GM12878 (cell line): ENCODE results near the gene SEMA4D. TPM values are rescaled to one million over a fixed set of nuclear protein-coding genes. Genes with fewer than 3 reads are reported as not detected.
"Not testable (repeated sequence)": the region's sequence is repeated elsewhere in the genome, so short reads cannot be mapped to it uniquely, and the experiment has no call there.

ENCODE experiments used
- ATAC-seq: fragments of 200-7000 bp; cut with Tn5 transposase; 3 replicates; pipeline ENCODE4 v1.9.1; 2020; ENCODE audit warnings: mild to moderate bottlenecking, moderate library complexity
- BruUV-seq: library from RNA; stranded (reverse); fragments of 400-500 nt; replicated peaks from 2 replicates; lab custom pipeline; 2021; lab: Mats Ljungman, UMichigan
- CTCF ChIA-PET: fragments of 300-600 bp; sonication (Branson Sonifier 250); formaldehyde crosslinking; extraction: SDS; loops from one replicate; lab custom pipeline; 2021; ENCODE audit warnings: inconsistent platforms; lab: Yijun Ruan, JAX
- POLR2A ChIA-PET: fragments of 350-600 bp; formaldehyde crosslinking; extraction: SDS; loops from one replicate; lab custom pipeline; 2021; ENCODE audit warnings: inconsistent platforms; lab: Charles Lee
- RAD21 ChIA-PET: fragments of 300-600 bp; sonication (Branson Sonifier 250); formaldehyde crosslinking; loops from one replicate; lab custom pipeline; 2023; ENCODE audit warnings: antibody characterized with exemption; ENCODE audit not compliant: unreplicated experiment; lab: Charles Lee
- SMC1A ChIA-PET: fragments of 300-600 bp; sonication (Branson Sonifier 250); formaldehyde crosslinking; loops from one replicate; lab custom pipeline; 2023; ENCODE audit not compliant: unreplicated experiment, uncharacterized antibody; lab: Charles Lee
- DNase-seq: peaks from one replicate; pipeline ENCODE4 v3.0.0-alpha.2; 2011; ENCODE audit warnings: low read depth, low spot score
- FAIRE-seq: peaks from 3 replicates; lab custom pipeline; 2011; peaks lifted over from hg19 to GRCh38; lab: Jason Lieb, UNC
- H2AFZ ChIP-seq: 2 replicates; pipeline ENCODE4 v1.6.0; 2011; ENCODE audit warnings: low read depth, low read length, control low read depth; ENCODE audit not compliant: control insufficient read depth
- H3K27ac ChIP-seq: 2 replicates; pipeline ENCODE4 v1.5.1; 2011; ENCODE audit warnings: control low read depth; ENCODE audit not compliant: control insufficient read depth, insufficient read depth
- H3K27me3 ChIP-seq, 2 experiments: replicated peaks in 1 of 2; 2 replicates each; pipeline versions ENCODE4 v1.6.0 to v1.6.1; 2011; ENCODE audit warnings: low read length in 1 of 2; ENCODE audit not compliant: control insufficient read depth in 2 of 2, insufficient read depth in 2 of 2
- H3K36me3 ChIP-seq, 2 experiments: 2 replicates each; pipeline ENCODE4 v1.5.1; 2011; ENCODE audit warnings: low read length in 1 of 2; ENCODE audit not compliant: control insufficient read depth in 2 of 2, insufficient read depth in 2 of 2
- H3K4me1 ChIP-seq: 2 replicates; pipeline ENCODE4 v1.6.1; 2011; ENCODE audit warnings: mild to moderate bottlenecking, low read length, moderate library complexity, mixed read lengths; ENCODE audit not compliant: control insufficient read depth, insufficient read depth
- H3K4me2 ChIP-seq: 2 replicates; pipeline ENCODE4 v1.6.0; 2011; ENCODE audit warnings: control low read depth; ENCODE audit not compliant: control insufficient read depth, insufficient read depth
- H3K4me3 ChIP-seq: fragments of 200-600 bp; sonication (generic); 2 replicates; pipeline ENCODE4 v1.5.1; 2016
- H3K79me2 ChIP-seq: 2 replicates; pipeline ENCODE4 v1.6.0; 2011; ENCODE audit warnings: low read length; ENCODE audit not compliant: control insufficient read depth, insufficient read depth
- H3K9ac ChIP-seq: 2 replicates; pipeline ENCODE4 v1.8.0; 2011; ENCODE audit warnings: low read length, control low read depth, mixed read lengths; ENCODE audit not compliant: control insufficient read depth, insufficient read depth
- H3K9me3 ChIP-seq: replicated peaks from 3 replicates; pipeline ENCODE4 v1.5.1; 2011; ENCODE audit warnings: mild to moderate bottlenecking, low read length; ENCODE audit not compliant: control insufficient read depth, insufficient read depth
- H4K20me1 ChIP-seq: 2 replicates; pipeline ENCODE4 v1.6.0; 2011; ENCODE audit not compliant: control insufficient read depth, insufficient read depth
- ATF2 ChIP-seq: IDR thresholded peaks from 2 replicates; pipeline ENCODE4 v1.6.1; 2012; ENCODE audit warnings: low read length, inconsistent platforms
- ATF7 ChIP-seq: fragments of 450-650 bp; IDR thresholded peaks from 2 replicates; pipeline ENCODE4 v1.6.1; 2016; ENCODE audit warnings: low read depth, mild to moderate bottlenecking
- CHD1 ChIP-seq: IDR thresholded peaks from 2 replicates; pipeline ENCODE4 v1.6.1; 2012; ENCODE audit warnings: low read depth, low read length, improper control_type of control experiment
- CUX1 ChIP-seq: IDR thresholded peaks from 2 replicates; pipeline ENCODE4 v1.6.1; 2012; ENCODE audit warnings: improper control_type of control experiment, low read depth, low read length; ENCODE audit not compliant: insufficient replicate concordance
- ETV6 ChIP-seq, 2 experiments: fragments of 450-650 bp in 1 of 2; IDR thresholded peaks in 1 of 2; conservative IDR thresholded peaks in 1 of 2; 2 replicates each; pipeline ENCODE4 v1.6.1; 2014; ENCODE audit warnings: antibody characterized with exemption in 1 of 2, borderline replicate concordance in 1 of 2, low read depth in 1 of 2, mild to moderate bottlenecking in 1 of 2, moderate library complexity in 1 of 2
- EZH2 ChIP-seq: IDR thresholded peaks from 2 replicates; pipeline ENCODE4 v1.6.1; 2012; ENCODE audit warnings: low read depth, mild to moderate bottlenecking, control low read depth, inconsistent platforms, low read length, borderline replicate concordance; ENCODE audit not compliant: control insufficient read depth
- IRF4 ChIP-seq: IDR thresholded peaks from 2 replicates; pipeline ENCODE4 v1.6.1; 2011; ENCODE audit warnings: low read depth, low read length
- JUND ChIP-seq: IDR thresholded peaks from 2 replicates; pipeline ENCODE4 v1.6.1; 2012; ENCODE audit warnings: low read depth, mild to moderate bottlenecking, low read length, improper control_type of control experiment, moderate library complexity
- LARP7 ChIP-seq: fragments of 450-650 bp; IDR thresholded peaks from 2 replicates; pipeline ENCODE4 v1.6.1; 2017; ENCODE audit warnings: mild to moderate bottlenecking
- MEF2A ChIP-seq: IDR thresholded peaks from 2 replicates; pipeline ENCODE4 v1.6.1; 2011; ENCODE audit warnings: low read depth, mild to moderate bottlenecking, low read length, moderate library complexity; ENCODE audit not compliant: insufficient read depth
- PML ChIP-seq: IDR thresholded peaks from 2 replicates; pipeline ENCODE4 v1.6.1; 2012; ENCODE audit warnings: low read length, inconsistent platforms
- RUNX3 ChIP-seq: IDR thresholded peaks from 2 replicates; pipeline ENCODE4 v1.6.1; 2012; ENCODE audit warnings: low read length, inconsistent platforms
- TCF3 ChIP-seq: IDR thresholded peaks from 2 replicates; pipeline ENCODE4 v1.6.1; 2012; ENCODE audit warnings: low read depth, mild to moderate bottlenecking, low read length, borderline replicate concordance; ENCODE audit not compliant: insufficient read depth
- ZBTB33 ChIP-seq: fragments of 450-650 bp; IDR thresholded peaks from 2 replicates; pipeline ENCODE4 v1.6.1; 2017; ENCODE audit warnings: mild to moderate bottlenecking
- ZNF274 ChIP-seq: IDR thresholded peaks from one replicate; pipeline ENCODE4 v1.8.0; 2011; ENCODE audit not compliant: insufficient read length, insufficient read depth
- WGBS: methylation state at CpG from one replicate; pipeline ENCODE4 v1.1.6; 2016; ENCODE audit warnings: low lambda C conversion rate; ENCODE audit not compliant: insufficient replicate concordance, insufficient coverage; ENCODE audit errors: missing lambda C conversion rate; 5-methylcytosine and 5-hydroxymethylcytosine counted together
- in situ Hi-C: fragments of 300-500 bp; cut with MboI; formaldehyde crosslinking; loops from 9 replicates; pipeline ENCODE4 v1.14.3; 2018; ENCODE audit warnings: mixed read lengths
- intact Hi-C: fragments of 100-400 bp; cut with micrococcal nuclease; formaldehyde crosslinking; loops from one replicate; pipeline ENCODE4 v1.14.2; 2022; ENCODE audit not compliant: unreplicated experiment
- polyA plus RNA-seq, 11 experiments: library from polyadenylated mRNA; depleted of rRNA in 4 of 11; unstranded in 6 of 11; stranded (reverse) in 5 of 11; fragments of >200 nt; fragmentation: Nextera tagmentation in 4 of 11; fragmentation: Illumina TruSeq in 1 of 11; extraction: Ambion mirVana in 4 of 11; extraction: Trizol in 1 of 11; gene quantifications; 1 replicate in 1 of 11; 2 replicates in 10 of 11; pipeline versions ENCODE4 v1.2.1 to v1.2.3, GENCODE V29; 2011 to 2016; ENCODE audit warnings: inconsistent platforms in 2 of 11, missing spikeins in 2 of 11, low read depth in 1 of 11
- total RNA-seq, 4 experiments: library from RNA; depleted of rRNA in 3 of 4; stranded (reverse); fragments of >200 nt in 3 of 4; fragmentation: Illumina TruSeq in 1 of 4; extraction: Trizol in 1 of 4; gene quantifications; 2 replicates each; pipeline versions ENCODE4 v1.2.1 to v1.2.3, GENCODE V29; 2013 to 2021

Gene SEMA4D
- total and polyA plus RNA-seq, 10 of the 15 experiments (the other 5 are each of a cell fraction or from before 2014, with no cell fraction given) = 15.1 to 136 (median 39.6) TPM

- TF ChIP-seq CUX1 (no peak), TCF3 (no peak), ZBTB33 (0 out of 2 replicates have a peak, but pooled peaks have one; percentile 44), MEF2A (no peak), PML (no peak), LARP7 (no peak), JUND (no peak), ETV6 (conservative IDR thresholded peaks at IDR 0.05 in 1 of 2, IDR thresholded peaks at IDR 0.05 in 1 of 2; ENCODE audit: borderline replicate concordance in 1 of 2, low read depth in 1 of 2) (no peak), ATF2 (no peak), IRF4 (no peak), ZNF274 (no peak), ATF7 (no peak), EZH2 (no peak), CHD1 (no peak), RUNX3 (0 out of 2 replicates have a peak, but pooled peaks have one; percentile 8)
Measured at GRCh38 chr9:89372230-89372816, 125.6 kb downstream of the SEMA4D start (continued).

GRCh38 chr9:89371791-89372190 lies 126.1 kb downstream of the SEMA4D start:
- H3K4me1 ChIP-seq = peaks cover 13% of the 10 kb centered on the region
- SMC1A ChIA-PET, intact Hi-C loops, H3K9ac ChIP-seq, H4K20me1 ChIP-seq, H3K4me3 ChIP-seq, H3K79me2 ChIP-seq, DNase-seq, CTCF ChIA-PET, POLR2A ChIA-PET, H2AFZ ChIP-seq, H3K4me2 ChIP-seq, H3K9me3 ChIP-seq, ATAC-seq, in situ Hi-C loops, H3K27me3 ChIP-seq, BruUV-seq, H3K27ac ChIP-seq, H3K36me3 ChIP-seq: not testable (repeated sequence)
- RAD21 ChIA-PET = interaction anchor here (2.3 kb wide), 1 partner anchor 177 kb away, joined by 7 read pairs; no protein-coding TSS in a partner anchor
- peak; percentile 49 for FAIRE-seq
- no CpG with 5 or more reads among the region's 5 CpGs for WGBS
